Activated T-cell treated with anti-CD3 and anti-CD28 coated beads, Interleukin-2, amount 50 U/mL, for 72 hours (primary cell): ENCODE data around the gene KCNQ5. TPM values are rescaled to one million over a fixed set of nuclear protein-coding genes. Genes with fewer than 3 reads are reported as not detected.
A peak's percentile ranks its signal among the peaks of the same experiment; 100 is the strongest.

Experiments used
- ATAC-seq, 2 donors: fragments of 150-1000 bp; cut with Tn5 transposase; replicated peaks in 1 of 2; 2 replicates each; pipeline ENCODE4 v1.10.0; 2021; ENCODE audit warnings: moderate library complexity in 2 of 2, mild to moderate bottlenecking in 1 of 2
- DNase-seq, 2 donors: peaks; one replicate each; pipeline ENCODE4 v3.0.0; 2021 to 2022; ENCODE audit warnings: mixed read lengths in 1 of 2
- H3K27ac Mint-ChIP-seq: one replicate; pipeline ENCODE4 v1.8.0; 2022; ENCODE audit warnings: mild to moderate bottlenecking, moderate library complexity, mixed read lengths
- H3K27me3 Mint-ChIP-seq: one replicate; pipeline ENCODE4 v1.8.0; 2022; ENCODE audit warnings: low read depth, mixed read lengths
- H3K36me3 Mint-ChIP-seq, 2 donors: one replicate each; pipeline ENCODE4 v1.8.0; 2022; ENCODE audit warnings: mixed read lengths in 2 of 2, mild to moderate bottlenecking in 1 of 2; ENCODE audit not compliant: insufficient read depth in 2 of 2
- H3K4me1 Mint-ChIP-seq: one replicate; pipeline ENCODE4 v1.8.0; 2022; ENCODE audit warnings: low read depth, mixed read lengths
- H3K4me3 Mint-ChIP-seq, 2 donors: one replicate each; pipeline ENCODE4 v1.8.0; 2022; ENCODE audit warnings: mild to moderate bottlenecking in 2 of 2, mixed read lengths in 2 of 2, moderate library complexity in 2 of 2
- H3K9me3 Mint-ChIP-seq, 2 donors: one replicate each; pipeline ENCODE4 v1.8.0; 2022; ENCODE audit warnings: mixed read lengths in 2 of 2
- total RNA-seq, 2 donors: library from RNA; stranded (reverse); gene quantifications; one replicate each; pipeline ENCODE4 v1.2.3, GENCODE V29; 2022

Gene KCNQ5
- total RNA-seq, 2 donors from 2014 or later, result 6.1 to 9.8 TPM

GRCh38 chr6:73028893-73029450, 407.1 kb downstream of the KCNQ5 start:
- Mint-ChIP-seq H3K27me3 (no peaks in the 10 kb centered on the region), H3K4me3 (no peak overlapping the region), H3K27ac (no peak overlapping the region), H3K9me3 (no peaks in the 10 kb centered on the region), H3K36me3 (no peaks in the 10 kb centered on the region), H3K4me1 (peaks cover 16% of the 10 kb centered on the region)
- DNase-seq, result no peak
- no peak for ATAC-seq

GRCh38 chr6:73030257-73030656, 408.4 kb downstream of the KCNQ5 start:
- H3K27ac Mint-ChIP-seq, result no peak overlapping the region
- H3K36me3 Mint-ChIP-seq, result no peaks in the 10 kb centered on the region
- ATAC-seq (no peak), DNase-seq (no peak)
- no peaks in the 10 kb centered on the region for H3K27me3 Mint-ChIP-seq
- no peak overlapping the region for H3K4me3 Mint-ChIP-seq
- H3K9me3 Mint-ChIP-seq, result no peaks in the 10 kb centered on the region
- H3K4me1 Mint-ChIP-seq, result peaks cover 16% of the 10 kb centered on the region

DNA sequence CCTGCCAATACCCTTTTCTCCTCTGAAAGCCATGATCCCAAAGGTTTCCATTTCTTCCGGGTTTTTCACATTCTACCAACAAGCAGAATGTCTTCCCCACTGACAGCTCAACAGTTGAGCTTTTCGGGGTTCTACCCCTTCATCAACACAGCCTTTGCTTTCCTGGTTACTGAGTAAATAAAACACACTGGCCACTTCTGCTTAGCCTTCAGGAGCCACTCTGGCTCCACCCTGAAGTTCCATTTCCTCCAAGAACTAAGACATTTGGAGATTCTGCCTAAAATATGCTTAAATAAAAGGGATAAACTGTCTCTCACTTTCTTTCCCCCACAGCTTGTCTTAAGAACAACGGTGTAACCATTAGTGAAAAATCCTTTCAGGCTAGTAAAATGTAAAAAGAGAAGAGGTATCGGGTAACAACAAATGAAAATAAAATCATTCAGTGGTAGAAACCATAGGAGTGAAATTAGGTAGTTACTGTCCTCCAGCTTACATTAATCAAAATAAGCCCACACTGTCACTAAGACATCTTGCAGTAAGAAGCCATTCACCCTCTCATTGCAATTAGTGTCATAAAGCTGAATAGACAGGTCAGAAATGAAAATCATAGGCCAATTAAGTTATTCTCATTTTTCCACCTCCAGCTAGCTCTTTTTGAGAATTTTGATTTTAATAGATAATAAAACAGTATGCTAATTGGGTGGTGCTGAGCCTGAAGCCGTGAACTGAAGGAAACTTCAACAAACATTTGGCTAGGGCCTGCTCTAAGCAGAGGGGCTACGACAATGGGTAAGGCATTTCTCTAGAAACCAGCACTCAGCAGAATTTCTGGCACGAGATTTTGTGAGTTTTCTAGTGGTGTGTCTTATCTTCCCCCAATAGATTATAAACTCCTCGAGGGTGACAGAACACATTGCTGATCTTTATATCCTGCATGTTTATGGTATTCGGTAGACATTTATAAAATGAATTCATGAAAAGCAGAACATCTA, 409.2 kb downstream of the KCNQ5 start:
- ATAC-seq, result no peak
- peaks cover 16% of the 10 kb centered on the region for H3K4me1 Mint-ChIP-seq
- H3K4me3 Mint-ChIP-seq, result no peak overlapping the region
- no peaks in the 10 kb centered on the region for H3K27me3 Mint-ChIP-seq
- H3K36me3 Mint-ChIP-seq, result no peaks in the 10 kb centered on the region
- no peak for DNase-seq
- no peak overlapping the region for H3K27ac Mint-ChIP-seq
- H3K9me3 Mint-ChIP-seq, result no peaks in the 10 kb centered on the region

DNA sequence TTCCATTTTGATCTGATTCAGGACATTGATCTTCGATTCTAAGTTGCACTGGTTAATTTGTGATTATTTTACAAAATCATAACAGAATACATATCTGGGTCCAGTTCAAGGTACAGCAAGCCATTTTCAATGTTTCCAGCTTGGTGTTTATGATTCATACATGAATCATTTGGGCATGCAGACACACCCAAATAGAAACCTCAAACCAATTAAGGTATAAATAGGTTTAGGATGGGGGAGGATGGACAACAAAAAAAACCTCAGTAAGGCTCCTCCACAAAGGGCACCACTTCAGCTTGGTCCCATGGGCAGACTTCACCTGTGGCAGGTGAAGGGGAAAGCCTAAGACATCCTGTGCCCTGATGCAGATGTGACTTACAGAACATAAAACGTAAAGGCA, 410.7 kb downstream of the KCNQ5 start:
- Mint-ChIP-seq H3K36me3 (no peaks in the 10 kb centered on the region), H3K27me3 (no peaks in the 10 kb centered on the region), H3K4me1 (peaks cover 16% of the 10 kb centered on the region), H3K9me3 (no peaks in the 10 kb centered on the region), H3K4me3 (no peak overlapping the region), H3K27ac (no peak overlapping the region)
- ATAC-seq (peak; percentile 11 to 64), DNase-seq (no peak)

- ATAC-seq (no peak), DNase-seq (no peak)
- Mint-ChIP-seq H3K27me3 (no peaks in the 10 kb centered on the region), H3K27ac (no peak overlapping the region), H3K9me3 (peaks cover 0 to 4% of the 10 kb centered on the region in 2 donors), H3K4me3 (no peak overlapping the region), H3K4me1 (peaks cover 10% of the 10 kb centered on the region), H3K36me3 (peaks cover 0 to 3% of the 10 kb centered on the region in 2 donors)
Observed at GRCh38 chr6:73036689-73037088, 414.8 kb downstream of the KCNQ5 start.

- no peak overlapping the region for H3K4me3 Mint-ChIP-seq
- H3K36me3 Mint-ChIP-seq, result peaks cover 0 to 3% of the 10 kb centered on the region in 2 donors
- no peak overlapping the region for H3K27ac Mint-ChIP-seq
- H3K27me3 Mint-ChIP-seq, result no peaks in the 10 kb centered on the region
- no peaks in the 10 kb centered on the region for H3K4me1 Mint-ChIP-seq
- no peak for DNase-seq
- H3K9me3 Mint-ChIP-seq, result peaks cover 0 to 4% of the 10 kb centered on the region in 2 donors
- ATAC-seq, result no peak
Observed at GRCh38 chr6:73041051-73041450, 419.2 kb downstream of the KCNQ5 start.

- Mint-ChIP-seq H3K4me3 (no peak overlapping the region), H3K27ac (no peak overlapping the region), H3K4me1 (no peaks in the 10 kb centered on the region), H3K27me3 (no peaks in the 10 kb centered on the region), H3K36me3 (peaks cover 0 to 3% of the 10 kb centered on the region in 2 donors), H3K9me3 (peaks cover 0 to 4% of the 10 kb centered on the region in 2 donors)
- DNase-seq (no peak), ATAC-seq (no peak)
Observed at GRCh38 chr6:73042892-73043291, 421.0 kb downstream of the KCNQ5 start.

- DNase-seq (no peak), ATAC-seq (no peak)
- peaks cover 0 to 3% of the 10 kb centered on the region in 2 donors for H3K36me3 Mint-ChIP-seq
- H3K27ac Mint-ChIP-seq, result no peak overlapping the region
- H3K4me3 Mint-ChIP-seq, result no peak overlapping the region
- H3K9me3 Mint-ChIP-seq, result peaks cover 0 to 4% of the 10 kb centered on the region in 2 donors
- H3K4me1 Mint-ChIP-seq, result no peaks in the 10 kb centered on the region
- no peaks in the 10 kb centered on the region for H3K27me3 Mint-ChIP-seq
Observed at GRCh38 chr6:73043446-73043845, 421.6 kb downstream of the KCNQ5 start.

- no peak for DNase-seq
- H3K4me3 Mint-ChIP-seq, result no peak overlapping the region
- no peaks in the 10 kb centered on the region for H3K9me3 Mint-ChIP-seq
- no peaks in the 10 kb centered on the region for H3K27me3 Mint-ChIP-seq
- H3K27ac Mint-ChIP-seq, result no peak overlapping the region
- no peaks in the 10 kb centered on the region for H3K36me3 Mint-ChIP-seq
- no peak for ATAC-seq
- no peaks in the 10 kb centered on the region for H3K4me1 Mint-ChIP-seq
Observed at GRCh38 chr6:73045609-73046008, 423.7 kb downstream of the KCNQ5 start.

GRCh38 chr6:73047801-73048200, 425.9 kb downstream of the KCNQ5 start:
- Mint-ChIP-seq H3K4me1 (no peaks in the 10 kb centered on the region), H3K4me3 (no peak overlapping the region), H3K9me3 (no peaks in the 10 kb centered on the region), H3K27ac (no peak overlapping the region), H3K36me3 (no peaks in the 10 kb centered on the region), H3K27me3 (no peaks in the 10 kb centered on the region)
- no peak for DNase-seq
- no peak for ATAC-seq

DNA sequence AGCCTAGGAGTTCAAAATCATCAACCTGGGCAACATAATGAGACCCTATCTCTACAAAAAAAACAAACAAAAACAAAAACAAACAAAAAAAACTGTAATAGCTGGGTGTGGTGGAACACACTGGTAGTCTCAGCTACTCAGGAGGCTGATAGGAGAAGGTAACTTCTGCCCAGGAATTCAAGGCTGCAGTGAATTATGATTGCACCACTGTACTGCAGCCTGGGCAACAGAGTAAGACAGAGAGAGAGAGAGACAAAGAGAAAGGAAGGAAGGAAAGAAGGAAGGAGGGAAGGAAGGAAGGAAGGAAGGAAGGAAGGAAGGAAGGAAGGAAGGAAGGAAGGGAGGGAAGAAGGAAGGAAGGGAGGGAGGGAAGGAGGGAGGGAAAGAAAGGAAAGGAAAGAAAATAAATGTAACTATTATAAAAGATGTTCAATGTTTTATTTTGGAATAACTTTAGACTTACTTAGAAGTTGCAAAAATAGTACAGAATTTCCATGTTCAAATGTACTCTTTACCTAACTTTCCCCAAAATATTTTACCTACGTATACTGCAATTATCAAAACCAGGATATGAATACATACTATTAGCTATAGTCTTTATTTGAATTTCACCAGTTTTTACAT, 428.2 kb downstream of the KCNQ5 start:
- no peaks in the 10 kb centered on the region for H3K27me3 Mint-ChIP-seq
- no peak overlapping the region for H3K27ac Mint-ChIP-seq
- no peaks in the 10 kb centered on the region for H3K36me3 Mint-ChIP-seq
- H3K4me1 Mint-ChIP-seq, result no peaks in the 10 kb centered on the region
- ATAC-seq (no peak), DNase-seq (no peak)
- no peaks in the 10 kb centered on the region for H3K9me3 Mint-ChIP-seq
- no peak overlapping the region for H3K4me3 Mint-ChIP-seq

- Mint-ChIP-seq H3K4me1 (no peaks in the 10 kb centered on the region), H3K4me3 (no peak overlapping the region), H3K9me3 (no peaks in the 10 kb centered on the region), H3K36me3 (no peaks in the 10 kb centered on the region), H3K27me3 (no peaks in the 10 kb centered on the region), H3K27ac (no peak overlapping the region)
- ATAC-seq, result no peak
- DNase-seq, result no peak
Observed at GRCh38 chr6:73050706-73051105, 428.8 kb downstream of the KCNQ5 start.

DNA sequence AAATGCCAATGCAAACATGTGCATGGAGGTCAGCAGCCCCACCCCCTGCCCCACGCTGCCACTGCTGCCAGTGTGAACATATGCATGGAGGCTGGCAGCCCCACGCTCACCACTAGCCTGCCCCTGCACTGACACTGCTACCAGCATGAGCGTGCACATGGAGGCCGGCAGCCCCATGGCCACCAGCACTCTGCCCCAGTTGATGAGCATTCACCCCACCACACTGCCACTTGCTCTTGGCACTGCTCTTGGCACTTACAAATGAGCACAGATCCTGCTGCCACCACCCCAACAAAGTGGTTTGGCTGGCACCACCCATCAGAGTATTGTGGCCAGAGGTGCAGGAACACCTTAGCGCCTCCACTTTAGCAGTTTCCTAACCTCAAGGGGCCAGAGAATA, 429.3 kb downstream of the KCNQ5 start:
- no peak for ATAC-seq

More for the DNA sequence above, 429.3 kb downstream of the KCNQ5 start:
- no peaks in the 10 kb centered on the region for H3K27me3 Mint-ChIP-seq
- no peak for DNase-seq
- H3K4me3 Mint-ChIP-seq, result no peak overlapping the region
- no peaks in the 10 kb centered on the region for H3K36me3 Mint-ChIP-seq
- H3K27ac Mint-ChIP-seq, result no peak overlapping the region
- H3K4me1 Mint-ChIP-seq, result no peaks in the 10 kb centered on the region
- H3K9me3 Mint-ChIP-seq, result no peaks in the 10 kb centered on the region
